GM12878 (cell line): ENCODE measurements around the gene PRKCE. TPM values are rescaled to one million over a fixed set of nuclear protein-coding genes. Genes with fewer than 3 reads are reported as not detected.

Experiments used
- ATAC-seq: fragments of 200-7000 bp; cut with Tn5 transposase; 3 replicates; pipeline ENCODE4 v1.9.1; 2020; ENCODE audit warnings: mild to moderate bottlenecking, moderate library complexity
- BruUV-seq: library from RNA; stranded (reverse); fragments of 400-500 nt; replicated peaks from 2 replicates; lab custom pipeline; 2021; lab: Mats Ljungman, UMichigan
- CTCF ChIA-PET: fragments of 300-600 bp; sonication (Branson Sonifier 250); formaldehyde crosslinking; extraction: SDS; loops from one replicate; lab custom pipeline; 2021; ENCODE audit warnings: inconsistent platforms; lab: Yijun Ruan, JAX
- POLR2A ChIA-PET: fragments of 350-600 bp; formaldehyde crosslinking; extraction: SDS; loops from one replicate; lab custom pipeline; 2021; ENCODE audit warnings: inconsistent platforms; lab: Charles Lee
- RAD21 ChIA-PET: fragments of 300-600 bp; sonication (Branson Sonifier 250); formaldehyde crosslinking; loops from one replicate; lab custom pipeline; 2023; ENCODE audit warnings: antibody characterized with exemption; ENCODE audit not compliant: unreplicated experiment; lab: Charles Lee
- SMC1A ChIA-PET: fragments of 300-600 bp; sonication (Branson Sonifier 250); formaldehyde crosslinking; loops from one replicate; lab custom pipeline; 2023; ENCODE audit not compliant: unreplicated experiment, uncharacterized antibody; lab: Charles Lee
- DNase-seq: peaks from one replicate; pipeline ENCODE4 v3.0.0-alpha.2; 2011; ENCODE audit warnings: low read depth, low spot score
- FAIRE-seq: peaks from 3 replicates; lab custom pipeline; 2011; peaks lifted over from hg19 to GRCh38; lab: Jason Lieb, UNC
- H2AFZ ChIP-seq: 2 replicates; pipeline ENCODE4 v1.6.0; 2011; ENCODE audit warnings: low read depth, low read length, control low read depth; ENCODE audit not compliant: control insufficient read depth
- H3K27ac ChIP-seq: 2 replicates; pipeline ENCODE4 v1.5.1; 2011; ENCODE audit warnings: control low read depth; ENCODE audit not compliant: control insufficient read depth, insufficient read depth
- H3K27me3 ChIP-seq, 2 experiments: replicated peaks in 1 of 2; 2 replicates each; pipeline versions ENCODE4 v1.6.0 to v1.6.1; 2011; ENCODE audit warnings: low read length in 1 of 2; ENCODE audit not compliant: control insufficient read depth in 2 of 2, insufficient read depth in 2 of 2
- H3K36me3 ChIP-seq, 2 experiments: 2 replicates each; pipeline ENCODE4 v1.5.1; 2011; ENCODE audit warnings: low read length in 1 of 2; ENCODE audit not compliant: control insufficient read depth in 2 of 2, insufficient read depth in 2 of 2
- H3K4me1 ChIP-seq: 2 replicates; pipeline ENCODE4 v1.6.1; 2011; ENCODE audit warnings: mild to moderate bottlenecking, low read length, moderate library complexity, mixed read lengths; ENCODE audit not compliant: control insufficient read depth, insufficient read depth
- H3K4me2 ChIP-seq: 2 replicates; pipeline ENCODE4 v1.6.0; 2011; ENCODE audit warnings: control low read depth; ENCODE audit not compliant: control insufficient read depth, insufficient read depth
- H3K4me3 ChIP-seq: fragments of 200-600 bp; sonication (generic); 2 replicates; pipeline ENCODE4 v1.5.1; 2016
- H3K79me2 ChIP-seq: 2 replicates; pipeline ENCODE4 v1.6.0; 2011; ENCODE audit warnings: low read length; ENCODE audit not compliant: control insufficient read depth, insufficient read depth
- H3K9ac ChIP-seq: 2 replicates; pipeline ENCODE4 v1.8.0; 2011; ENCODE audit warnings: low read length, control low read depth, mixed read lengths; ENCODE audit not compliant: control insufficient read depth, insufficient read depth
- H3K9me3 ChIP-seq: replicated peaks from 3 replicates; pipeline ENCODE4 v1.5.1; 2011; ENCODE audit warnings: mild to moderate bottlenecking, low read length; ENCODE audit not compliant: control insufficient read depth, insufficient read depth
- H4K20me1 ChIP-seq: 2 replicates; pipeline ENCODE4 v1.6.0; 2011; ENCODE audit not compliant: control insufficient read depth, insufficient read depth
- CHD1 ChIP-seq: IDR thresholded peaks from 2 replicates; pipeline ENCODE4 v1.6.1; 2012; ENCODE audit warnings: low read depth, low read length, improper control_type of control experiment
- CREB1 ChIP-seq: IDR thresholded peaks from 2 replicates; pipeline ENCODE4 v1.6.1; 2012; ENCODE audit warnings: low read depth, mild to moderate bottlenecking, inconsistent platforms
- IRF4 ChIP-seq: IDR thresholded peaks from 2 replicates; pipeline ENCODE4 v1.6.1; 2011; ENCODE audit warnings: low read depth, low read length
- KAT2A ChIP-seq: conservative IDR thresholded peaks from 2 replicates; pipeline ENCODE4 v1.6.1; 2011; ENCODE audit warnings: low read depth, low read length; ENCODE audit not compliant: control insufficient read depth
- KDM1A ChIP-seq: fragments of 200-600 bp; sonication (generic); IDR thresholded peaks from 2 replicates; pipeline ENCODE4 v1.6.1; 2016; ENCODE audit warnings: borderline replicate concordance
- MXI1 ChIP-seq: fragments of 150-350 bp; IDR thresholded peaks from 2 replicates; pipeline ENCODE4 v1.6.1; 2011; ENCODE audit warnings: low read depth, mild to moderate bottlenecking, inconsistent platforms, low read length, improper control_type of control experiment
- SRF ChIP-seq, 2 experiments: IDR thresholded peaks; 2 replicates each; pipeline ENCODE4 v1.6.1; 2011; ENCODE audit warnings: low read depth in 2 of 2, low read length in 2 of 2, mild to moderate bottlenecking in 1 of 2, moderate library complexity in 1 of 2
- SUPT20H ChIP-seq: IDR thresholded peaks from 2 replicates; pipeline ENCODE4 v1.6.1; 2011; ENCODE audit warnings: low read depth, mild to moderate bottlenecking, low read length, moderate library complexity, borderline replicate concordance; ENCODE audit not compliant: control insufficient read depth
- WGBS: methylation state at CpG from one replicate; pipeline ENCODE4 v1.1.6; 2016; ENCODE audit warnings: low lambda C conversion rate; ENCODE audit not compliant: insufficient replicate concordance, insufficient coverage; ENCODE audit errors: missing lambda C conversion rate; 5-methylcytosine and 5-hydroxymethylcytosine counted together
- in situ Hi-C: fragments of 300-500 bp; cut with MboI; formaldehyde crosslinking; loops from 9 replicates; pipeline ENCODE4 v1.14.3; 2018; ENCODE audit warnings: mixed read lengths
- intact Hi-C: fragments of 100-400 bp; cut with micrococcal nuclease; formaldehyde crosslinking; loops from one replicate; pipeline ENCODE4 v1.14.2; 2022; ENCODE audit not compliant: unreplicated experiment
- polyA plus RNA-seq, 11 experiments: library from polyadenylated mRNA; depleted of rRNA in 4 of 11; unstranded in 6 of 11; stranded (reverse) in 5 of 11; fragments of >200 nt; fragmentation: Nextera tagmentation in 4 of 11; fragmentation: Illumina TruSeq in 1 of 11; extraction: Ambion mirVana in 4 of 11; extraction: Trizol in 1 of 11; gene quantifications; 1 replicate in 1 of 11; 2 replicates in 10 of 11; pipeline versions ENCODE4 v1.2.1 to v1.2.3, GENCODE V29; 2011 to 2016; ENCODE audit warnings: inconsistent platforms in 2 of 11, missing spikeins in 2 of 11, low read depth in 1 of 11
- total RNA-seq, 4 experiments: library from RNA; depleted of rRNA in 3 of 4; stranded (reverse); fragments of >200 nt in 3 of 4; fragmentation: Illumina TruSeq in 1 of 4; extraction: Trizol in 1 of 4; gene quantifications; 2 replicates each; pipeline versions ENCODE4 v1.2.1 to v1.2.3, GENCODE V29; 2013 to 2021
- TF ChIP-seq, protein P1 (sequence below): IDR thresholded peaks from 2 replicates; pipeline ENCODE4 v1.6.1; 2011; ENCODE audit warnings: borderline replicate concordance, low read depth, mild to moderate bottlenecking, moderate library complexity, mixed read lengths, low read length; ENCODE audit not compliant: insufficient read depth; ENCODE audit errors: extremely low read length
- TF ChIP-seq, protein P2 (sequence below): fragments of 450-650 bp; formaldehyde crosslinking; IDR thresholded peaks from 2 replicates; pipeline ENCODE4 v1.4.0; 2022; ENCODE audit warnings: mild to moderate bottlenecking, moderate library complexity
- TF ChIP-seq, protein P3 (sequence below): fragments of 450-650 bp; IDR thresholded peaks from 2 replicates; pipeline ENCODE4 v1.6.1; 2018; ENCODE audit warnings: mild to moderate bottlenecking, low read depth, moderate library complexity; ENCODE audit not compliant: partially characterized antibody

PRKCE gene
- total and polyA plus RNA-seq, 10 of the 15 experiments (the other 5 are each of a cell fraction or from before 2014, with no cell fraction given) = 2.6 to 28.2 (median 11.3) TPM

DNA sequence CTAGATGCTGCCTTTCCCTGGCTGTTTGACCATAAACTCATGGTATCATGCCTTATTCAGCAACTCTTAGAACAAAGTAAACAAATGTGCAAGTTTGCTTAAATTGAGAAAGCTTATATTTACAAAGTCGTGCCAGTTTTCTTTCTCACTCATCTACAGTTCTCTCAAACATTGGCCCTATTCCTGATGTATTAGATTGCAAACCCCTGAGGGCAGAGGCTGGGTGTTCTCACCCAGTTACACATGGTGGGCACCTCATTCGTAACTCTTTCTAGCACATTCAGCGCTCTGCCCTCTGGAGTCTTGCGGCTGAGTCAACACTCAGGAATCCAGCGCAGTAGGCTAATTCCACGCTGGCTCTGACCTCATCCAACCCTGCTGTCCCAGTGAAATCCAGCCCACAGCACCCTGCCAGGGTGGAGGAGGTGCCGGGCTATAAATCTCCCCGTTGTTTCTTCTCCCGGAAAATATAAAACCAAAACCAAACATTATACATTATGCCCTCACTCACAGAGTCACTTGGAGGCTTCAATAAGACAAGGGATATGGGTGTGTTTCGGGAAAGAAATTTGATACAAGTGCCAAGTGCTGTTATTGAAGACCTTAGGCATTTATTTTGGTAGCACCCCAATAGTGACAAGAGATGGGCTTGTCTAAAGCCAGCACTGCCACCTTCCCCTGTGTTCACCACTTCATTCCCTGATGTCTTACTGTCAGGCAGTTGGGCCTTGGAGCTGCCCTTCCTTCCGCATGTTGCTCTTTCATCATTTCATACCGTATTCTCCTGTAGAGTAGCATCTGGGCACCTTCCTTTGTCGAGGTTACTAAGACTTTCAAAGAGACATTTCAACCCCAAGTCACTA is 287.4 kb downstream of the PRKCE start:
- ChIA-PET CTCF (interaction anchor here (0.6 to 5.5 kb wide), 4 partner anchors 16 to 293 kb away, joined by 3 to 66 read pairs (median 34); no protein-coding TSS in a partner anchor), POLR2A (interaction anchor here (0.6 kb wide), 1 partner anchor 19 kb away, joined by 3 read pairs; no protein-coding TSS in a partner anchor), SMC1A (interaction anchor here (1.2 to 6.0 kb wide), 5 partner anchors 17 to 296 kb away, joined by 3 to 68 read pairs (median 26); no protein-coding TSS in a partner anchor), RAD21 (interaction anchor here (1.0 to 4.1 kb wide), 3 partner anchors 152 to 296 kb away, joined by 3 to 39 read pairs (median 8); no protein-coding TSS in a partner anchor)
- BruUV-seq = no TSS peak
- Histone ChIP-seq H3K27ac (no peak overlapping the region), H3K27me3 (no peaks in the 10 kb centered on the region), H2AFZ (no peak overlapping the region), H3K4me1 (peaks cover 7% of the 10 kb centered on the region), H3K4me3 (no peak overlapping the region), H3K9me3 (no peaks in the 10 kb centered on the region), H3K79me2 (no peaks in the 10 kb centered on the region), H3K4me2 (no peak overlapping the region), H3K36me3 (no peaks in the 10 kb centered on the region), H4K20me1 (no peaks in the 10 kb centered on the region), H3K9ac (no peak overlapping the region)
- TF ChIP-seq MXI1 (no peak), KAT2A (no peak), CREB1 (no peak), IRF4 (no peak), SUPT20H (no peak), KDM1A (no peak), SRF (IDR thresholded peaks at IDR 0.05; ENCODE audit: low read depth in 2 of 2, low read length in 2 of 2) (no peak), CHD1 (no peak)
- TF ChIP-seq, protein P1, sequence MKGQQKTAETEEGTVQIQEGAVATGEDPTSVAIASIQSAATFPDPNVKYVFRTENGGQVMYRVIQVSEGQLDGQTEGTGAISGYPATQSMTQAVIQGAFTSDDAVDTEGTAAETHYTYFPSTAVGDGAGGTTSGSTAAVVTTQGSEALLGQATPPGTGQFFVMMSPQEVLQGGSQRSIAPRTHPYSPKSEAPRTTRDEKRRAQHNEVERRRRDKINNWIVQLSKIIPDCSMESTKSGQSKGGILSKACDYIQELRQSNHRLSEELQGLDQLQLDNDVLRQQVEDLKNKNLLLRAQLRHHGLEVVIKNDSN = no peak
- TF ChIP-seq, protein P2, sequence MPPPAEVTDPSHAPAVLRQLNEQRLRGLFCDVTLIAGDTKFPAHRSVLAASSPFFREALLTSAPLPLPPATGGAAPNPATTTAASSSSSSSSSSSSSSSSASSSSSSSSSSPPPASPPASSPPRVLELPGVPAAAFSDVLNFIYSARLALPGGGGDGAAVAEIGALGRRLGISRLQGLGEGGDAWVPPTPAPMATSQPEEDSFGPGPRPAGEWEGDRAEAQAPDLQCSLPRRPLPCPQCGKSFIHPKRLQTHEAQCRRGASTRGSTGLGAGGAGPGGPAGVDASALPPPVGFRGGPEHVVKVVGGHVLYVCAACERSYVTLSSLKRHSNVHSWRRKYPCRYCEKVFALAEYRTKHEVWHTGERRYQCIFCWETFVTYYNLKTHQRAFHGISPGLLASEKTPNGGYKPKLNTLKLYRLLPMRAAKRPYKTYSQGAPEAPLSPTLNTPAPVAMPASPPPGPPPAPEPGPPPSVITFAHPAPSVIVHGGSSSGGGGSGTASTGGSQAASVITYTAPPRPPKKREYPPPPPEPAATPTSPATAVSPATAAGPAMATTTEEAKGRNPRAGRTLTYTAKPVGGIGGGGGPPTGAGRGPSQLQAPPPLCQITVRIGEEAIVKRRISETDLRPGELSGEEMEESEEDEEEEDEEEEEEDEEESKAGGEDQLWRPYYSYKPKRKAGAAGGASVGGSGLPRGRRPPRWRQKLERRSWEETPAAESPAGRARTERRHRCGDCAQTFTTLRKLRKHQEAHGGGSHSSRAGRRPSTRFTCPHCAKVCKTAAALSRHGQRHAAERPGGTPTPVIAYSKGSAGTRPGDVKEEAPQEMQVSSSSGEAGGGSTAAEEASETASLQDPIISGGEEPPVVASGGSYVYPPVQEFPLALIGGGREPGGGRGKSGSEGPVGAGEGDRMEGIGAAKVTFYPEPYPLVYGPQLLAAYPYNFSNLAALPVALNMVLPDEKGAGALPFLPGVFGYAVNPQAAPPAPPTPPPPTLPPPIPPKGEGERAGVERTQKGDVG = no peak
- TF ChIP-seq, protein P3, sequence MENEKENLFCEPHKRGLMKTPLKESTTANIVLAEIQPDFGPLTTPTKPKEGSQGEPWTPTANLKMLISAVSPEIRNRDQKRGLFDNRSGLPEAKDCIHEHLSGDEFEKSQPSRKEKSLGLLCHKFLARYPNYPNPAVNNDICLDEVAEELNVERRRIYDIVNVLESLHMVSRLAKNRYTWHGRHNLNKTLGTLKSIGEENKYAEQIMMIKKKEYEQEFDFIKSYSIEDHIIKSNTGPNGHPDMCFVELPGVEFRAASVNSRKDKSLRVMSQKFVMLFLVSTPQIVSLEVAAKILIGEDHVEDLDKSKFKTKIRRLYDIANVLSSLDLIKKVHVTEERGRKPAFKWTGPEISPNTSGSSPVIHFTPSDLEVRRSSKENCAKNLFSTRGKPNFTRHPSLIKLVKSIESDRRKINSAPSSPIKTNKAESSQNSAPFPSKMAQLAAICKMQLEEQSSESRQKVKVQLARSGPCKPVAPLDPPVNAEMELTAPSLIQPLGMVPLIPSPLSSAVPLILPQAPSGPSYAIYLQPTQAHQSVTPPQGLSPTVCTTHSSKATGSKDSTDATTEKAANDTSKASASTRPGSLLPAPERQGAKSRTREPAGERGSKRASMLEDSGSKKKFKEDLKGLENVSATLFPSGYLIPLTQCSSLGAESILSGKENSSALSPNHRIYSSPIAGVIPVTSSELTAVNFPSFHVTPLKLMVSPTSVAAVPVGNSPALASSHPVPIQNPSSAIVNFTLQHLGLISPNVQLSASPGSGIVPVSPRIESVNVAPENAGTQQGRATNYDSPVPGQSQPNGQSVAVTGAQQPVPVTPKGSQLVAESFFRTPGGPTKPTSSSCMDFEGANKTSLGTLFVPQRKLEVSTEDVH = no peak
- in situ Hi-C loops (loop anchor here (5.0 to 25.0 kb wide), 2 partner anchors 292 to 952 kb away; no protein-coding TSS in a partner anchor), intact Hi-C loops (no loop called here)
- 70% methylated on average over 13 of the region's 13 CpGs for WGBS
- FAIRE-seq = no peak
- no peak for DNase-seq
- no peak for ATAC-seq
